K562 treated with DMSO at 1 percent for 24 hours (cell line): ENCODE data around the gene SERF1B. TPM values are rescaled to one million over a fixed set of nuclear protein-coding genes. Genes with fewer than 3 reads are reported as not detected.

Experiments
- total RNA-seq: library from RNA; unstranded; fragments of 300-600 nt; gene quantifications from 2 replicates; pipeline ENCODE4 v1.2.3, GENCODE V29; 2022; ENCODE audit warnings: low read depth; ENCODE audit not compliant: insufficient read depth

SERF1B gene
- total RNA-seq, result 24.3 and 28.7 TPM in 2 replicates

GRCh38 chr5:70025106-70025844 lies at the start of gene SERF1B:
Gene SERF1B, plus strand, starts transcription at chr5:70025251. Its CDS starts 201 bp downstream, at chr5:70025452.

Other genes with a start within 250 kb of the SERF1B start
- gene SMN2, start 24.4 kb downstream of the SERF1B start, total RNA-seq, result 20.7 and 29.5 TPM in 2 replicates